Raji (cell line): ENCODE results near the gene HCCS.

Source experiments
- POLR2A ChIP-seq: IDR thresholded peaks from 2 replicates; pipeline ENCODE4 v1.6.1; 2011; ENCODE audit warnings: low read depth, low read length, control low read depth; ENCODE audit not compliant: insufficient read depth

HCCS gene

DNA sequence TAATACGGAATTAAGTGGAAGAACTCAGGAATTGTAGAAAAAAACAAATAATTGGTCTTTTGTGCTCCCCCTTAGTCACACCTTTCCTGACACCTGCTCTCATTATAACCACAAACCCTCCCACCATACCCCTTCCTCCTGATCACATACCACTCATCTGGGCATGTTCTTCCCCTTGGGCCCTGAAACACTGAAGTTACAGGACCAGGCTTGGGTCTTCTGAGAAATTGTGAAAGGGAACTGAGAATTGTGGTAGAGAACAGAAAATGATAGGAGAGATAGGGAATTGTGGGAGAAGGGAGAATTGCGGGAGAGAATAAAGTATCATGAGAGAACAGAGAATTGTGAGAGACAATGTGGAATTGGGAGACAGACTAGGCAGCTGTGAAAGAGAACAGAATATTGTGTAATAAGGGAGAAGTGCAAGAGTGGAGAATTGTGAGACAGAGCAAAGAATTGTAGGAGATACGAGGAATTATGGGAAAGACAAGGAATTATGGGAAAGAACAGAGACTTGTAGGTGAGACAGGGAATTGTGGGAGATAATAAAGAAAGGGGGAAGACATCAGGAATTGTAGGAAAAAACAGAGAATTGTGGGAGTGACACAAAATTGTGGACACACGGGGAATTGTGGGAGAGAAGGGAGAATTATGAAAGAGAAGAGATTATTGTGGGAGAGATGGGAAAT is 2.7 kb upstream of the HCCS start:
- no peak for TF ChIP-seq POLR2A

DNA sequence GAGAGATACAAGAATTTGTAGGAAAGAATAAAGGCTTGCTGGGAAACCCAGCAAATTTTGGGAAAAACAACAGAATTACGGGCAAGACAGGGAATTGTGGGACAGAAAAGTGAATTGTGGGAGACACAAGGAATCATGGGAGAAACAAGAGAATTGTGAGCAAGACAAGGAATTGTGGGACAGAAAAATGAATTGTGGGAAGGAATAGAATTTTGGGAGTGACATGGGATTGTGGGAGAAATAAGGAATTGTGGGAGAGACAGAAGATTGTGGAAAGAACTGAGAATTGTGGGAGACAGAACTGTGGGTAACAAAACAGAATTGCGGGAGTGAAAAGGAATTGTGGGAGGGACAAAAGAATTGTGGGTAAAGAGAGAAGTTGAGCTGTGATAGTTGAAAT is 1.2 kb upstream of the HCCS start:
- TF ChIP-seq POLR2A: no peak

DNA sequence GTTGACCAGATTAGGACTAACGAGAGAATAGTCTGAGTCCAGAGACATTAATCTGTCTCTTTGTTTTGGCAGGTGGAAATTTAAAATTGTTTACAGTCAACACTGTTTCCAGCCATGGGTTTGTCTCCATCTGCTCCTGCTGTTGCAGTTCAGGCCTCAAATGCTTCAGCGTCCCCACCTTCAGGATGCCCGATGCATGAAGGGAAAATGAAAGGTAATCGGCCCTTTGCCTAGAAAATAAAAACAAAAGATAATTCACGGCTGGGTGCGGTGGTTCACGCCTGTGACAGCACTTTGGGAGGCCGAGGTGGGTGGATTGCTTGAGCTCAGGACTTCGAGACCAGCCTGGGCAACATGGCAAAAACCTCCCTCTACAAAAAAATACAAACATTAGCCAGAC is 815 bp downstream of the HCCS start:
- no peak for TF ChIP-seq POLR2A

DNA sequence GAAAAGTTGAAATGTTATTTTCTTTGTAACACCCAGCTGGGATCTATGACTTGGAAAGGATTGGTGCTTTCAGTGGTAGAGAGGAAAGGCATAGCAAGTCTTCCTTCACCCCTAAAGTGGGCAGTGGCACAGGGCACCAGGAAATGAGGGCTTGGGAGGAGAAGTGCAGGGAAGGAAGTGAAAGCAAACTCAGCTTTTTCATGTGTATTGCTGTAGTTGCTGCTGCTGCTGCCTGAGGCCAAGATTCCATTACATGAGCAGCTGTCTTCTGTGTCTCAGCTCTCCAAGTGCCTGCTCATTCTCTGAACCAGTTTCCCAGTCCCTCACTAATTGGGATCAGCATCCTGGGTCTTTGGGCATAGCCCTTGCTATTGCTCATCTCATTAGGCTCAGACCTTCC is 2.6 kb downstream of the HCCS start:
- no peak for TF ChIP-seq POLR2A

DNA sequence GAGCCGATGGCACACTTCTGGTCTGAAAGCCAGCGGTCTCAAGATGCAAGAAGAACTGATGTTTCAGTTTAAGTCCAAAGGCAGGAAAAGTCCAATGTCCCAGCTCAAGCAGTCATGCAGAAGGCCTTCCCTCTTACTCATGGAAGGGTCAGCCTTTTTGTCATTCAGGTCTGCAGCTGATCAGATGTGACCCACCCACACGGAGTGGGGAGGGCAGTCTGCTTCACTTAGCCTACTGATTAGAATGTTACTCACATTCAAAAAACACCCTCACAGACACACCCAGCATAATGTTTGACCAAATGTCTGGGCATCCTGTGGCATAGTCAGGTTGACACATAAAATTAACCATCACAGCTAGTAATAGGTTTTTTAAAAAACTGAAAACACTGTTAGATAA is 6.6 kb downstream of the HCCS start:
- no peak for TF ChIP-seq POLR2A

DNA sequence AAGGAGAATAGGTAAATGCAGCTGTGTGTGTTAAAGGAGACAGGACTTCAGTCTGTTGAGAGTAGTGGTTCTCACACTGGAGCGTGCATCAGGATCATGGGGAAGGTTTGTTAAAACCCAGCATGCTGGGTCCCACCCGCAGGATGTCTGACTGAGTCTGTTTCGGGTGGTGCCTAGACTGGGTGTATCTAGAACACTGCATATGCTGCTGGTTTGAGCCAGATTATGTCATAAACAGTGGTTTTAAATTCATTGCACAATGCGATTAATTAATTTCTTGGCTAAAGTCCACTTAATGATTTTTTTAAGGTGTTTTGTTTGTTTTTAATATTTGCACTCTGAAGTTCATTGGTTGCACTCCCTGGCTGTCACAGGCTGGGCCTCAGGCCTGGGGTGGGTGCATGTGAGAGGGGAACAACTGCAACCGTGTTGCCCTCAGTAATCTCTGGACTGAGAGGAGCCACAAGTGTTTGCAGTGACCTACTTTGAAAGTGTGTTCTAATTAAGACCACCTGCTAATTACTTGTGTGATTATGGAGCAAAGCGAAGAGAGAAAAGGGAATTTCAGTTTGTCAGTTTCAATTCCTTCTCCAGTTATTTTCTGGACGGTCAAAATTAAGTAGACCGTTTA is 8.3 kb downstream of the HCCS start:
- no peak for TF ChIP-seq POLR2A

DNA sequence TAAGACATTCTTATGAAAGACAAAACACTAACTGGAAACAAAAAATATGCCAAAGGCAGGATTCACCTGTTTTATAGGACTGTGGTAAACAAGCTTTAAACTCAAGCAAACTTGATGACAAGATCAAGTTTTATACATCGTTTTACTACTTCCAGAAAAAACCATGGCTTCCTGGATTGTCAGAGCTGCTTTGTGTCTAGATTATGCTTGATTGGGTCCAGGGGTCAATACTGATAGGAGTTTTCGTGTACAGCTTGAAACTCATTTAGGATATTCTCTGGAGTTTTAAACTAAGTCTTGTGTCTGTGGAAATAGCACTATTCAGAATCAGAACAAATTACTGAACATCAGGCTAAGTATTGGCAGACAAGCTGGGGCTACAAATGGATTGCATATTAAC is 13.0 kb downstream of the HCCS start:
- TF ChIP-seq POLR2A: no peak

DNA sequence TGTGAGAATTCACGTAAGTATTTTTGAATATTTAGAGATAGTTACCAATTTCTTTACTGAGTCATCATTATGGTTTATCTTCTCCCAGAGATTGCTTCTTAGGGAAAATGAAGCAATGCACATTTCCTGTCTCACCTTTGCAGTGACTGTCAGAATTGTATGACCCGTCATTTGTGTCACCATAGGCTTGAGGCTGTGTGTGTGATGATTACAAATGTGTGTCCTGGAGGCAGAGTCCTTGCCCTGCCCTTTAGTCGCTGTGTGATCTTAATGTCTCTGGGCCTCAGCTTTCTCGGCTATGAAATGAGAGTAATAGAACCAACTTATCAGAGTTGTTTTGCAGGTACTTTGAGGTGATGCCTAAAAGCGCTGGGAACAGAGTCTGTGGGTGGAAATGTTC is 13.9 kb downstream of the HCCS start:
- no peak for TF ChIP-seq POLR2A

DNA sequence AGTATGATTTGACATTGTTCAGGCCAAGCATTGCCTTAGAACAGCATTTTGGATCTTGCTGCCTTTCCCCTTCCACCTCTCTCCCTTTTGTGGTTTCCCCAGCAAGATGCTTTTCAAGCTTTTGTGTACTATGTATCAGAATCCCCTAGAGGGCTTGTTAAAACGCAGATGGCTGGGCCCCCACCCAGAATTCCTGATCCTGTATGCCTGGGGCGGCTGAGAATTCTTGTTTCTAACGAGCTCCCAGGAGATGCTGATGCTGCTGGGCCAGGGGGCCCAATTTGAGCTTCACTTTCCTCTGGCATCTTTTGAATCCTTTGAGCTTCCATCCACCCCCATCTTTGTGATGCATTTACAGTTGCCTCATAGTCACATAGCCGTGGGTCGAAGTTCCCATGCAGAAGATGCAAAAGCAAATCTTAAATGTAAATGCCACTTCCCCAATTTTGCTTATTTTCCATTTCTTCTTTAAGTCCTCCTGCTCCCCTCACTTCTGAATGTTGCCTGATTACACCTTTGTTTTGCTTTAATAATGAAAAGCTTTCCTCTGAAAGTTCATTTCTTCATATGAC is 18.5 kb downstream of the HCCS start:
- no peak for TF ChIP-seq POLR2A

DNA sequence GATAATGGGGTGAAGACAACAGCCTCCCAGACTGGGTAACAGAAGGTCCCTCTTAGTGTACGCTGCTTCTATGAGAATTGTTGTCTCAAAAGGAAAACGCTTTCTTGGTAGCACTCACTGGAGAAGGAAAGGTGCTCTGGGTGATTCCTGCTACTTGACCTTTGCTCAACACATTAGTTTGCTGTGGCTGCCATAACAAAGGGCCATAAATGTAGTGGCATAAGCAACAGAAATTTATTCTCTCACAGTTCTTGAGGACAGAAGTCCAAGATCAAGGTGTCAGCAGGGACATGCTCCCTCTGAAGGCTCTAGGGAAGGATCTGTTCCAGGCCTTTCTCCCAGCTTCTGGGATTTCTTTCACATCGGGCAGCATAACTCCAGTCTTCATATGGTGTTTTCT is 19.0 kb downstream of the HCCS start:
- TF ChIP-seq POLR2A: no peak

DNA sequence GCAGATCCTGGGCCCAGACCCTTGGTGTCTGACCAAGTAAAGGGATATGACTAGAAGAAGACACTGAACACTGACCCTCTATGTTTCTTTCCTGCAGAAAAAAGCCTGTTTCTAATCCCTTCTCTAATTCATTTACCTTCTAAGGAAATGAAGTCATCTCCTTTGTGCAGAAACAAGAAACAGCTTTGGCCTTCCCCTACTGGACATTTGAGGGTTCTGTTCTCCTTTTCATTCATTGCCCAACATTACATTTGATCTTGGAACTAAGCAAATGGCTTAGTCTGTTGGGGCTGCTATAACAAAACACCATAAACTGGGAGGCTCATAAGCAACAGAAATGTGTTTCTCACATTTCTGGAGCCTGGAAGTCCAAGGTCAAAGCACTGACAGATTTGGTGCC is 20.0 kb downstream of the HCCS start:
- TF ChIP-seq POLR2A: no peak

DNA sequence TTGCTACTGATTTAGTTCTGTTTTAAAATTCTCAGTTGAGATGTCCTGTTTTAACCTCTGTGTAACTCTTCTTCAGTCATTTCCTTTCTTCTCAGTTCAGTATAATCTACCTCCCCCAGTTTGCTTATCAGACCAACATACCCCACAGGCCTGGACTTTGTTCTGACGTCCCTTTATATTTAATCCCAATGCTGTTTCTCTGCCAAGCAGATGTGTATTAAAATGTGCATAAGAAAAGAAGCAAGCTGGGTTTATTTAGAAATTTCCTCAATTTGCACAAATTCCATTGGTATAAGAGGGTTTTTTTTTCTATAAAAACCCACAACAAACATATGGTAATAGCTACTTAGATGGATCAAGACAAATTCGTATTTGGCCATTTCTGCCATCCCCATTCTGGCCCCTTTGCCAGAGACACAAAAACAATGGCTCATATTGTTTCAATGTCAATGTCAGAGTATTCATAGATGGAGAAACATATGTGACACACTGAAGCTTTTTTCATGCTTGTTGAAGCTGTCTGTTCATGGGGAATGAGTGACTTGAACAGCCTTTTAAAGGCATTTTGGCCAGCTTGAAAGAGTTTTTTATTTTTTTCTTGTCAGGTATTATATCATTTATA is 24.5 kb downstream of the HCCS start:
- no peak for TF ChIP-seq POLR2A

DNA sequence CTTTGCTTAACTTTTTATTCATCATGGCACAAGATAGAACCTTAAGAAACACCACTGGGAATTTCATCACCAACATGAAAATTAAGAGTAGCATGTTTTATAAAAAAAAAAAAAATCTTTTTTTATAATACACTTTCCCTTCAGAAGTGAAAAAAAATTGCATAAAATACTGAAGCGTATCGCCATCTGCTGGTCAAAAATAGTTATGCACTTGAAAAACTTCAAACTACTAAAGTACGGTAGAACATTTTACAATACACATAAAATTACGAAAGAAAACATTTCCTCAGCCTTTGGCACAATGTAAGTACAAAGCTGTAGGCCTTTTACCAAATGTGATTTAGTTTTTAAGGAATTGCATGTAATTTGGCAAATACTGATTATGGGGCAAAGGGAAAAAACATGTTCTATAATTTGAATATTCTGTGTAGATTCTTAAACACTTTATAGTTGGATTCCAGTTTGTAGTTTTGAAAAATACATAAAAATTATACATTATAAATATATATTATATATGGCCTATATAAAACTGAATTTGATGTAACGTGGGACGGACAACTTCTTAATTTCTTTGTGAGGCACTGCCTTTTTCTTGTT is 26.5 kb downstream of the HCCS start:
- no peak for TF ChIP-seq POLR2A

DNA sequence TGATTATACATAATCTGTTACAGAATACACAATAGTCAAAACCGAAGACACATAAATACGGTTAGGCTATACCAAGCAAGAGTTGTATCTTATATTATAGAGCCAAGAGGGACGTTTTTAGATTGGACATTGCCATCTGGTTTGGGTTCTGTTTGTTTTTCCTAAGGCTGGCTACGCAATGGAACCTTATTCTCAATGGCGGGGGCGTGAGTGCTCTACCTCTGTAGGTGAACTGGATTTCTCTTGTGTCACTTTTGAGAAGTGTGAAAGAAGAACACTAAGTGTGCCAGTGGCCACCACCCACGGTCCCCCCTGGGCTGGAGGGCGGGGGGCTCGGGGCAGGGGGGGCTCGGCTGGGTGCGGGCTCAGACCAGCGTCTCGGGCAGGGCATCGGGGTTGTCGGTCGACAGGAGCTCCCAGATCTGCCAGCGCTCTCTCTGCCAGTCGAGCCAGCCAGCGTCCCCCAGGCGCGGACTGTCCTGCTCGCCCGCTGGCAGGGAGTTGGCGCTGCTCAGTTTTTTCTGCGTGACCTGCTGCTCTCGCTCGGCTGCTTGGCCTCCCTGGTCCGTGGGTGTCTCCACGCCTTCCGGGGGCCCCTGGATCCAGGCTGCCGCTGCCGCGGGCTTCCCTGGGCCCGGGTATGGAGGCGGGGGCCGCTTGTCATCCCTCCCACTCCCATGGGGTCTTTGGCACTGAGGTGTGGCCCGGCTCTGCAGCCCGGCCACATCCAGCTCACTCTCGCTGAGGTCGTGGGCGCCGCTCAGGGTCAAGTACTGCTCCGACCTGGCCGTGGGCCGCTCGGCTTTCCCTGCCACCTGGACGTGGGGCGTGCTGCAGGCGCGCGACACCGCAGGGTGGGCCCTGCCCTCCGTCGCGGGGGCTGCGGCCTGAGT is 27.6 kb downstream of the HCCS start:
- TF ChIP-seq POLR2A: no peak

DNA sequence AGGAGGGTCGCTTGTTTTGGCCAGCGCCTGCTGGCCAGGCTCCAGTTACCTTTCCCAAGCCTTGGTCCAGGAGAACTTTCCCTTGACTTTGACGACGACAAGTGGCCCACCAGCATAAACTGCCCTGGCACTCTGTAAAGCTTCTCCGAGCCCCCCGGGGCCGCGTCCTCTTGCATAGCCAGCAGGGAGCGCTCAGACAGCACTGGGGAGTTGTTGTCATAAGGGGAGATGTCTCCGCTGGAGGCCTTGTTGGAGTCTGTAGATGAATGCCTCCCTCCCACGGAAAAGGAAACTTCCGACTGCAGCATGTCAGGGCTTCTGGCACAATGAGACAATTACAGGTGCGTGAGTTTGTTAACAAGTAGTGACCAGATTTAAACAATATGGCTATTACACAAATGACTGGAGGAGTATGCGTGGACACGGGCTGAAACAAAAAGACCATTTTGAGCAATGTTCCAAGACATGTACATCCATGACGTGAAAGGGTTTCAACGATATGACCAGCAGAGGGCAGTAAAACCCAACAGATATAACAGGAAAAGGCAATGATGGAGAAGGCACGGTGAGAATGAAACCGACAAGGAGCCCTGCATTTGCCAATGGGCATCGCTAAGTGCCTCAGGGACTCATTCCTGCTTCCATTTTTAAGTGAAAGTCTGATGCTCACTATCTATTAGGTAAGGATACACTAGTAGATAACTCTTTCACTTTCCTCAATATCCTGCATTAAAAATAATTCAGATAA is 33.0 kb downstream of the HCCS start:
- TF ChIP-seq POLR2A: no peak

DNA sequence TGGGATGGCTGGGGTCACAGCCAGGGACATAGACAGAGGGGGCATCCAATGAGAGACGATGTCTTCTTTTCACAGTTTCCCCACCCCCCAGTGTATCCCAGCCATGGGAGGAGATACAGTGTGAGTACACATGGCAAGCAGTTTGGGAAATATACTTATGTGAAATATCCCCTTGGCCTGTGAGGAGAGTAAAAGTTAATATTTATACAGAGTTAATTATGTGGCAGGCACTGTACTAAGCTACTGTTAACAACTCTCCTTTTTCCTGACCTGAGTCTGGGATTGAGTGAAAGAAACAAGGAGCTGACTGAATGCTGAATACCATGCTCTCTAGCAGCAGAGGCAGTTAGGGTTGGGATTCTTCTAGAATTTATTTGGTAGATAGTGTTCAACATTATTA is 35.3 kb downstream of the HCCS start:
- no peak for TF ChIP-seq POLR2A
